Measurements from ENCODE around the gene PIGS. TPM values are rescaled to one million over a fixed set of nuclear protein-coding genes. Genes with fewer than 3 reads are reported as not detected.
A peak's percentile ranks its signal among the peaks of the same experiment; 100 is the strongest.

The PIGS gene
- total RNA-seq, 1 donor from 2014 or later, result 15.2 TPM

DNA sequence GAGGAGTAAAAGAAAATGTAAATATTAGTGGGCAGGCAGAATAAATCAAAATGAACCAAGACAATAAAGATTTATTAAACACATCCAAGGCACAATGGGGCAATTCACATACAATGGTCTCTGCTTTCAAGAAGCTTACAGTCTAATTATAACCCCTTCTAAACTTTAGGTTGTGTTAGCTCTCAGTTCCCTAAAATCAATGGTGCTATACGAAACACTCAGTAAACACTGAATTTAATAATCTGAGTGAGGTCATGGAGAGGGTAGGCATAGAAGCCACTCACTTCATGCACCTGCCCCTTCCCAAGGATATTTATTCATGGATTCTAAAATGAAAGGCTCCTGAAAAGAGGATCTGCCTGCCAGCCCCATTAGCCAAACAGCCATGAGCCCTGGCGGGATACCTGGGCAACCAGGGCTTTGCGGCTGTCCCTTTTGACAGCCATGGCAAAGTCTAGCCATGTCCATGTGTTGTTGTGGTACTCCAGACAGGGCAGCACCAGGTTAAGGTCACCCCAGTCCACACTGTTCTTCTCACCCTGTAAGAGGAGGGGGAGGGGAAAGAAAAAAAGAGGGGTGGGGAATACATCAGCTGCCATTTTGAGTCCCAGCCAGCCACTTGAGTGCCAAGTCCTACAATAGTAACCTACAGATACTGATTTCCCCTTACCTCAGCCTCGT, 44.1 kb upstream of the PIGS start:
- H3K9me3 Mint-ChIP-seq, result no peaks in the 10 kb centered on the region

GRCh38 chr17:28613931-28614381, 42.6 kb upstream of the PIGS start, which contains the start of gene RSKR:
Gene RSKR (minus strand): TSS chr17:28614185. CDS start chr17:28614161, 24 bp downstream.
- H3K27ac ChIP-seq, result no peak within 1 kb of the TSS
- no peaks in the 10 kb centered on the region for H4K20me1 ChIP-seq (ENCODE audit: low read depth)
- peaks cover 5% of the 10 kb centered on the region for H3K4me1 Mint-ChIP-seq
- H3K4me2 ChIP-seq, result no peak within 1 kb of the TSS
- no peak within 1 kb of the TSS for H3K4me3 Mint-ChIP-seq
- H3K27me3 Mint-ChIP-seq (ENCODE audit: insufficient read depth, low read depth), result peaks cover 5% of the 10 kb centered on the region
- H3K9ac ChIP-seq, result no peak within 1 kb of the TSS
- peaks cover 24% of the 10 kb centered on the region for H3K36me3 Mint-ChIP-seq
- TF ChIP-seq, protein P1, sequence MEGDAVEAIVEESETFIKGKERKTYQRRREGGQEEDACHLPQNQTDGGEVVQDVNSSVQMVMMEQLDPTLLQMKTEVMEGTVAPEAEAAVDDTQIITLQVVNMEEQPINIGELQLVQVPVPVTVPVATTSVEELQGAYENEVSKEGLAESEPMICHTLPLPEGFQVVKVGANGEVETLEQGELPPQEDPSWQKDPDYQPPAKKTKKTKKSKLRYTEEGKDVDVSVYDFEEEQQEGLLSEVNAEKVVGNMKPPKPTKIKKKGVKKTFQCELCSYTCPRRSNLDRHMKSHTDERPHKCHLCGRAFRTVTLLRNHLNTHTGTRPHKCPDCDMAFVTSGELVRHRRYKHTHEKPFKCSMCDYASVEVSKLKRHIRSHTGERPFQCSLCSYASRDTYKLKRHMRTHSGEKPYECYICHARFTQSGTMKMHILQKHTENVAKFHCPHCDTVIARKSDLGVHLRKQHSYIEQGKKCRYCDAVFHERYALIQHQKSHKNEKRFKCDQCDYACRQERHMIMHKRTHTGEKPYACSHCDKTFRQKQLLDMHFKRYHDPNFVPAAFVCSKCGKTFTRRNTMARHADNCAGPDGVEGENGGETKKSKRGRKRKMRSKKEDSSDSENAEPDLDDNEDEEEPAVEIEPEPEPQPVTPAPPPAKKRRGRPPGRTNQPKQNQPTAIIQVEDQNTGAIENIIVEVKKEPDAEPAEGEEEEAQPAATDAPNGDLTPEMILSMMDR (IDR thresholded peaks at IDR 0.05), result no peak
- TF ChIP-seq EZH2phosphoT487 (IDR thresholded peaks at IDR 0.05), result no peak
- no peak for TF ChIP-seq EZH2 (IDR thresholded peaks at IDR 0.05)
- H3K36me3 ChIP-seq, result peaks cover 25% of the 10 kb centered on the region
- peak within 1 kb of the TSS; percentile 19 for H3K27ac Mint-ChIP-seq
- no peaks in the 10 kb centered on the region for H3K79me2 ChIP-seq (ENCODE audit: low read depth)
- no peak for DNase-seq (ENCODE audit: low spot score)
- no peaks in the 10 kb centered on the region for H3K9me3 Mint-ChIP-seq
- H3F3A ChIP-seq (ENCODE audit: low read depth), result peaks cover 13% of the 10 kb centered on the region
- H3K4me1 ChIP-seq, result no peaks in the 10 kb centered on the region
- no peaks in the 10 kb centered on the region for H3K9me3 ChIP-seq (ENCODE audit: low read depth)
- H3K27me3 ChIP-seq, result no peaks in the 10 kb centered on the region
- no peak within 1 kb of the TSS for H3K4me3 ChIP-seq
- no peak within 1 kb of the TSS for H2AFZ ChIP-seq (replicated peaks)

More for the DNA sequence above, 44.1 kb upstream of the PIGS start:
- no peak for DNase-seq (ENCODE audit: low spot score)
- no peak overlapping the region for H3K4me2 ChIP-seq
- TF ChIP-seq, protein P1 (IDR thresholded peaks at IDR 0.05), result no peak
- no peak overlapping the region for H3K27ac Mint-ChIP-seq
- H3K36me3 Mint-ChIP-seq, result peaks cover 30% of the 10 kb centered on the region
- peaks cover 5% of the 10 kb centered on the region for H3K4me1 Mint-ChIP-seq
- H3K27me3 ChIP-seq, result no peaks in the 10 kb centered on the region
- H3K4me3 Mint-ChIP-seq, result no peak overlapping the region
- peaks cover 13% of the 10 kb centered on the region for H3F3A ChIP-seq (ENCODE audit: low read depth)
- H4K20me1 ChIP-seq (ENCODE audit: low read depth), result no peaks in the 10 kb centered on the region
- peaks cover 7% of the 10 kb centered on the region for H3K27me3 Mint-ChIP-seq (ENCODE audit: insufficient read depth, low read depth)
- no peaks in the 10 kb centered on the region for H3K79me2 ChIP-seq (ENCODE audit: low read depth)
- peaks cover 25% of the 10 kb centered on the region for H3K36me3 ChIP-seq
- H3K4me1 ChIP-seq, result no peaks in the 10 kb centered on the region
- no peak overlapping the region for H2AFZ ChIP-seq (replicated peaks)
- H3K27ac ChIP-seq, result no peak overlapping the region
- H3K4me3 ChIP-seq, result no peak overlapping the region
- no peak overlapping the region for H3K9ac ChIP-seq
- no peaks in the 10 kb centered on the region for H3K9me3 ChIP-seq (ENCODE audit: low read depth)

DNA sequence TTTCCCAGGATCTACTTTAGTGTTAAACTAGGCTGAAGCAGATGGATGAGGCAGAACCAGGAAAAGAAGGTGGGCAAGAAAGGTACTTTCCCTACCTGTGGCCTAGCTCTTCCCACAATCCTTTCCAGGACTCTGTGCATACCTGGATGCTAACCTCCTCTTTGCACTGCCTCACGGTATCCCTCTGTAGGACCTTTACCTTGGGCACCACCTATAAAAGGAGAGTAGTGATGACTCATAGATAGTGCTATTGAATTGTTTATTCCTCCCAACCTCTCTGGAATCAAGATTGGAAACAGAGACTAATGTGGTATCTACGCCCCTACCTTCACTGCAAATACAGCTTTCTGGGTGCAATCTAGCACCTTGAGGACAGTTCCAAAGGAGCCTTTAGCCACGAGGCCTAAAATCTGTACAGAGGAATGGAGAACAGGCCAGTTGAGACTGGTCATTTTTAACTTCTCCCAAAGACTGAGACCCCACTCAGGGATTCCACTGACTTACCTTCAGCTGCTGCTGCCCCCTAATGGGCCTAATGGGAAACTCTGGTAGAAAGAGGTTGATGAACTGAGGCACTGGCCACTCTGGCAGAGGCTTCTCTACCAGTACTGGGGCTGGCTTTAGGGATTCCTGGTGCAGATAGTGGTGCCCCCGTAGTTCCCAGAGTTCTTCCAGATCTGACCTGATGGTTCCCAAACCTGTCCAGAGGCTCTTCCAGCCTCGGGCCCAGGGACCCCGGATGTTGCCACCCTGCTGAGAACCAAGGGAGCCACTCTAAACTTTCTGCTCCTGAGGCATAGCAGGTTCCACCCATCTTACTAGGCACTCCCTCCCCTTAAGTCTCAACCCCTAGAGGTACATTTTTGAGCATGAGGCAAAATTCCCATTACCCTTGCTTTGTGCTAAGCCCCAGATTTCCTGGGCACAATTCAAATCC, 41.9 kb upstream of the PIGS start:
- Mint-ChIP-seq H3K27ac (peak overlapping the region; percentile 19), H3K36me3 (peaks cover 24% of the 10 kb centered on the region)

More for the DNA sequence above, 41.9 kb upstream of the PIGS start:
- Histone ChIP-seq H3K9me3 (ENCODE audit: low read depth) (no peaks in the 10 kb centered on the region), H4K20me1 (ENCODE audit: low read depth) (no peaks in the 10 kb centered on the region), H3K4me2 (no peak overlapping the region), H3K4me1 (no peaks in the 10 kb centered on the region), H3K36me3 (peaks cover 19% of the 10 kb centered on the region), H3F3A (ENCODE audit: low read depth) (peaks cover 16% of the 10 kb centered on the region), H2AFZ (replicated peaks) (no peak overlapping the region), H3K27me3 (no peaks in the 10 kb centered on the region), H3K27ac (no peak overlapping the region), H3K9ac (no peak overlapping the region), H3K79me2 (ENCODE audit: low read depth) (no peaks in the 10 kb centered on the region), H3K4me3 (no peak overlapping the region)
- H3K27me3 Mint-ChIP-seq (ENCODE audit: insufficient read depth, low read depth), result peaks cover 5% of the 10 kb centered on the region
- no peak overlapping the region for H3K4me3 Mint-ChIP-seq
- H3K4me1 Mint-ChIP-seq, result peaks cover 5% of the 10 kb centered on the region
- TF ChIP-seq EZH2 (IDR thresholded peaks at IDR 0.05), result no peak
- no peak for TF ChIP-seq EZH2phosphoT487 (IDR thresholded peaks at IDR 0.05)
- TF ChIP-seq, protein P1 (IDR thresholded peaks at IDR 0.05), result peak; percentile 77
- DNase-seq (ENCODE audit: low spot score), result peak; percentile 74
- no peaks in the 10 kb centered on the region for H3K9me3 Mint-ChIP-seq
